D341Med (cell line): ENCODE data around the gene DCLK1.

Source experiments
- DNase-seq: peaks from one replicate; pipeline ENCODE4 v3.0.0; 2012; ENCODE audit warnings: low spot score

Gene DCLK1

DNA sequence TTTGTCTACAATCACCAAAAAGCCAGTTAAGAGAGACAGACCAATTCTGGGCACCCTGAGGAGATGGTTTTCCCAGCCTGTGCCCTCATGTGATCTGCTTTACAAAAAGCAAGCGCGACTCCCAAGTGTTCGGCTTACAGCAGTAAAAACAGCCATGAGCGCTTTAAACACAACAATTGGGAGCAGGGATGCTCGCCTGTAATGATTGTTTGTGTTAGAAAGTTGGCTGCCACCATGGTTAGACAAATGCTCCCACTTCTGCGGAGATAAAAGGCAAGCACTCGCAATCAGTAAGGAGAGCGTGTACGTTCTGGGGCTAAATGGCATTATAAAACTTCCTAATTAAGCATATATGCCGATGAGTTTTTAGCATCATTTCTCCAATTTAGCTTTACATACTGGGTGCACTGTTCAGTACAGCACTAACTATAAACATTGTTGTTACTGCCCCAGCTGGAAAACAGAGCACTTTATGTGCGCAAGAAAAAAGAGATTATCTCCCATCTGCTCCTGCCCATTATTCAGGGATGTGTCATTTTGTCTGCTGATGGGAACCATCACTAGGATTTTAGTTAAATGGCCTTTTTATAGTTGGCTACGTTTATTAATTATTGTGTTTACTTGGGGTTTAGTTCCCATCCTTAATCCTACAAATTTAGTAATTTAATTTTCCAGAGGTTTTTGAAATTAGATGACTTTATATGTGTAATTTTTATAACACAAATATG lies 345.4 kb downstream of the DCLK1 start:
- no peak for DNase-seq

DNA sequence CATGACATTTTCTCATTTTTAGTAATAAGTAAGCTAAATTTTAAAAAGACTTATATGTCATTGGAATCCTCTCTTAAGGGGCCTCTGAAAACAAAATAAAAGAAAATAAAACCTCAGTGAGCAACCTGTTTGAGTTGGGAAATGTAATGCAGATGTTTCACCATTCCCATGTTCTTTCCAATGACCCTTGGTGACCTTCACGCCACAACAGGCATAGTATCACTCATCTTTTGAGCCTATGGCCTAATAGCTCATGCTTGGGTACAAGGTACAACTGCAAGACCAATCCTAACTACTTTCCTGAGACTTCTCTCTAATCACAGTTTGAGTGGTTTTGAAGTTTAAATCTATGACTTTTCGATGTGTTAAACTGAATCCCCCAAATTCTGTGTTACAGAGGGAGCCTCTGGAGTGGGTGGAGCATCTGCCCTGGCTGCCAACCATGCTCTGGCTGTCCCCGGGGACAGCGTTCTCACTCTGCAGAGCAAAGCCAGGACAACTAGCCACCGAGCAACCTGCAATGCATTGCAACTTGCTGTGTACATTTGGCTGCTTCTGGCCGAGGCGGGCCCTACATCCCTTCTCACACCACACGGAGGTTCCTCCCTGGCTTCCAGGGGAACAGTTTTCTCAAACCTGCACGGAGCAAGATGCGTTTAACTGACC lies 346.8 kb downstream of the DCLK1 start:
- no peak for DNase-seq

DNA sequence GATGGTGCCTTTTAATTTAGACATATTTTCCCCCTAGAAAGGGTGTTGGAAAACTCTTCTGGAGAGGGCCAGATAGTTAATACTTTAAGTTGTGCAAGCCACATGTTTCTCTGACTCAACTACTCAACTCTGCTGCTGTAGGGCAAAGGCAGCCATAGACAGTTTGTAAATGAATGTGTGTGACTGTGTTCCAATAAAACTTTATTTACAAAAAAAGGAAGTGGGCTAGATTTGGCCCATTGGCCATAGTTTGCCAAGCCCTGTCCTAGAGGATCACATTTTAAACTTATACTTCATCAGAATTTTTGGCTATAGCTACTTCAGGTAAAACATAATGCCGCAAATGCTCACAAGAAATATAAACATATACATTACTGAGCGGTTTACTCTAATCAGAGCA lies 348.4 kb downstream of the DCLK1 start:
- DNase-seq: no peak

DNA sequence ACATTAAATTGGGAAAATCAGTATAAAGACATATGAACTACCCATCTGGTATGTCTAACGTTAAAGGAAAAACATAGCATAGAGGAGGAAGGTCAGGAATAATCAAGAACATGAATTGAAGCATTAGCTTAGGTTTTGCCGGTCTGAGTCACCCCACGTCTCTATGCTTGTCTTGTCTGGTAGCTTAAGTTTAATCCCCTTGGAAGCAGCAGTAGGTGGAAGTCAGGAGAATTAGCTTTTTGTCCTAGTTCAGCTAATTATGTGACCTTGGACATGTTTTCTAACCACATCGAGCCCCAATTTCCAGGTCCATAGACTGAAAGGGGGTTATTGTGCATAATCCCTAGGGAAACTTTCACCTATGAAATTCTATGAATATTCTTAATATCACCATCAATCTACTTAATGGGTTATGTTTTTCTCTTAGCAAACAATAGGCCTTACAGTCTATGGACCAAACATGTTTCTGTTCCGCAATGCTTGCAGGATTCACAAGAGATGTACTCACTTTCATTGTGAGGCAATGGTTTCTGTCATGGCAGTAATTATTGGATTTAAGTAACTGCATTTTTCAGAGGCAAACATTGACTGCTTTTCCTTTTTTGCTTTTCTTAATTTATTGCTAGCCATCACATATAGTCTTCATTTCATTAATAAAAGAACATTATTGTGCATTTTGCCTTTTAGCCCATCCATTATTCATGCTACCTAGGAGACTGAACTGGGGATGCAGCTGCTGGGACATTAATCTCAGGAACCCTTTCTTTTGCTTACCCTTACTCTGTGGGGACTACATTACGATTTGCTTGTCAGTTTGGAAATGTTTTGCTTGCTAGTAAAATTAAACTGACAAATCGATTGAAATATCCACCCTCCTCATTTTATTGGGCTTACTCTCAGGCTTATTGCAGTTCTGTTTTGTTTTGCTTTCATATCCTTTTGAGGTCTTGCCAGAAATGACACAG lies 349.9 kb downstream of the DCLK1 start:
- no peak for DNase-seq

DNA sequence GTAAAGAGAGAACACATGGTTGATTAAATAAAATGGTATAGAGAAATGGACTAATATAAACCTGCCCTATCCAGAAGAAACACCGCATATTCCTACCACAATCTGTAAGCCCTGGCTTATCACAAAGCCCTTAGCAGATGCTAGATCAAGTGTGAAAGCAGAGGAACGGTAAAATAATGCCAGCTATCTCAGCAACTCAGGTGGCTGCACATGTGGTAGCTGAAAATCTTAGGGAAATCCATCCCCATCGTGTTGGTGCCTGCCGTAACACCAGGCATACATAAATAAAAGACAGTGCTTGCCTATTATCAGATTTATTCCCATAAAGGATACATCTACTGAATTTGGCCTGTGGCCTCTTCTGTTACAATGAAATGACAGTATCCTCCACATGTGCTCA lies 350.6 kb downstream of the DCLK1 start:
- DNase-seq: no peak

DNA sequence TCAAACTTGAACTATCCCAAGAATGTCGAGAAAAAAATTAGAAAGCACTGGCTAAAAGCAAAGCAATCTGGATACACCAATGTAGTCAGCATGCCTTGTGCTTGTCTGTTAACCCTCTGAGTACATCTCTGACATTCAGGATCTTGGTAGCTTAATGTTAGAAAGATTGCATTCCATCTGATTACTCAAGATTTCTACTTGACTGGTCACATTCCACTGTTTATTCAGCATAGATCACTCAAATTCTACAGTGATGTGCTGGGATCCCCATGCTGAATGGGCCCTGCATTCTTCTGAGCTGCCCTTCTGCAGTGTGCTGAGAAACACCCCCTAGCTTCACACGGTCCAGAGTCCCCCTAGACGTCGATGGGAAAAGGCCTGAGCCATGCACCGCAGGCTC lies 359.3 kb downstream of the DCLK1 start:
- no peak for DNase-seq

DNA sequence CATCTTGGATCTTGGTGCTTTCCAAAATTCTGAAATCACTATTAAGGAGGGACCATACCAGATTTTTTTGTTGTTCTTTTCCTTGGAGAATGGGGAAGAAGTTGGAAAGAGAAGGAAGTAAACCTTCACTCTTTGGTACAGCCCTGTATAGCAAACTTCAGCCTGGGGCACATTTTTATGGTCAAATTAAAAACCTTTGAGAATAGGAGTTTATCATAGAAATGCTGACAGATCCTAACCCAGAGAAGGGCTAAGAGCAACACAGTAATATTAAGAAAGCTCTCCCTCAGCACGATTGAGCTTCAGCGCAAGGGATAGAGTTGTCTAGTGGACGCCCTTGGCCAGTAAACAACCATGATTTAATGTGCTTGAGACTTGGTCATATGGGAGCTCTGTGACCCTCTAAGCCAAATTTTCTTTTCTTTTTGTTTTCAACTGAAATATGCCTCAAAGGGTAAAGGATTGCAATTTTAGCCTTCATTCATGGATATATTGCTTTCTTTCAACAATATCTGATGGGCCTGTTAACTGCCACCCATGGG lies 360.4 kb downstream of the DCLK1 start:
- no peak for DNase-seq

DNA sequence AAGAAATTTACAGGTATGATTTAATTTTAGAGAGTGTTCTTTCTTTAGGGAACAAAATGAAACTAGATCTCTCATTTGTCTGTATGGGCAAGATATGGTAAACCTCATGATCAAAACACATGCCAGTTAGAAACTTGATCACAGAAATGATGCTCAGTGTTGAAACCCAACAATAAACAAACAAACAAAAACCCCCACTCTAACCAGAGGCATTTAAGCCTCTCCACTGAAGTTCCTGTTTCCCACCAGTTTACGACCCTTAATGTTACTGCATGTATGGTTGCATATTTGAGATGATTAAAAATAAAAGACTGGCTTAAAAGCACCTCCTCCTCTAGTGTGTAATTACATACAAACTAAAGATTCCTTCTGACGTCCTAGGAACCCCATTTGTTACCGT lies 361.4 kb downstream of the DCLK1 start:
- no peak for DNase-seq

DNA sequence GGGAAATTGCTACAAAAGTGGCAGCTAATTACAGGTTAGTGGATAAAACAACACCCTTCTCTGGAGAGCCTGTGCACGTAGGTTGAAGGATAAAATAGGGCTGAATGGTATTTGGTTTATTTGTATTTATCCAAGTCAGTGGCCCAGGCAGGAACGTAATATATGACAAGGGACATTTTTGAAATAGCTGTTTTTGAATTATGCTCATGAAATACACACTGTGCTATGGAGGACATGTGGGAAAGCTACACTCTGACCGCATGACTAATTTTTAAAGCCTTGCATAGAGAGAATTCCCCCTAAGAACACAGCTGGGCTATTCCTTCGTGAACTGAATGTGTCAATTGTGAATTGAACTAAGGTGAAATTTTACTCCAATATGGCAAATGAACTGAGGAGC lies 362.6 kb downstream of the DCLK1 start:
- no peak for DNase-seq

DNA sequence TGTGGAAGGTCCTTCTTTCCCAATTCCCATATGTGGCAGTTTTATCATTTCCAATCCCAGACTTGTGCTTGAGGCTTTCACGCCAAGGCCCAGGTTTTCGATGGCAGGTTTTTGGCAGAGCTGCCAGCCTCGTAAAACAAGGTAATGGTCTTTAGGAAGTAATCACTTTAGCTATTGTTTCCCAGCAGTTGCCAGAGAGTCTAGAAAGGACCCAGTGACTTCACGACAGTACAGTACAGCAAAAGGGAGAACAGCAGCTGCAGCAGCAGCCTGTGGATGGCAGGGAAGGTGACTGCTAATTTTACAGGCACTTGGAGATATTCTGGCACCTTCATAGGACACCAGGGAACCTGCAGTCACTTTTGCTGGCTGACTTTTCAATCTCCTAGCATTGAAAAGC lies 363.1 kb downstream of the DCLK1 start:
- DNase-seq: no peak

DNA sequence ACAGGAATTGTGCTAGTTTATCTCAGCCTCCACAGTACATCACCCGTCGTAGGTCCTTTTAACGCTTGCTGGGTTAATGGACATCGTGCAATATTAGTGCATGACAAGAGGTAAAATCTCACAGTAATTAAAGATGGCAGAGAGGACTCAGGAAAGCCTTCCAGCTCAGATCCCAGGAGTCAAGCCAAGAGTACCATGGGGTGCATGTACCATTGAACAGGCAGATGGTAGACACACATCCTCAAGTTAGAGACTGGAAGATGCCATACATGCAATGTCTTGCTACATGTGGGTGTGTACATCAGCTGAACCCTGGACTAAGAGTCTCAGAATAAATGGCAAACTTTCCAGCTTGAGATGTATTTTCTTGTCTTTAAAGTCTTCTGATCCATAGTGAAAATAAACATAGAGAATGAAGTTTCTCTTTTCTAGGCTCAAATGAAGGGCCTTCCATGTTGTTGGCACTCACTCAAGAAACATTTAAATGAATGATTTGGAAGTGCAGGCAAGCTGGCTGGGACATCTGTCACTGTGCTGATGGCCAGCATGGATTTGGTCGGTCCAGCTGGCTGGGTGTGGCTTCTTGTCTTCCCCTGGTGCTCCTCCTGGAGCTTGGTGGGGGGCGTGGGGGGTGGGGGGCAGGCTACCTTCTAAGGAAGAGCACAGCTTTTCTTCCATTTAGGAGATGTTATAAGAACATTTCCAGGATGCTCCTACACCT lies 363.8 kb downstream of the DCLK1 start:
- no peak for DNase-seq

DNA sequence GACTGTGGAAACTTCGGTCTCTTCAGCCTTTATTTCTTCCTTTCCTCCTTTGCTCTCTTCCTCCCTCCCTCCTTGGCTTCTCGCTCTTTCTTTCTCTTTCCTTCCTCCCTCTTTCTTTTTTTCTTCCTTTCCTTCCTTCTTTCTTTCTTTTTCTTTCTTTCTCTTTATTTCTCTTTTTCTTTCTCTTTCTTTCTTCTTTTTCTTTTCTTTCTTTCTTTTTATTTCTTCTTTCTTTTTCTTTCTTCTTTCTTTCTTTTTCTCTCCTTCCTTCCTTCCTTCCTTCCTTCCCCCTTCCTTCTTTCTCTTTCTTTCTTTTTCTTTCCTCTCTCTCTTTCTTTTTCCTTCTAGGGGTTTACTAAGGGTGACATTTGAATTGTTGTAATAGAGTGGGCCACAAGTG lies 364.5 kb downstream of the DCLK1 start:
- no peak for DNase-seq

DNA sequence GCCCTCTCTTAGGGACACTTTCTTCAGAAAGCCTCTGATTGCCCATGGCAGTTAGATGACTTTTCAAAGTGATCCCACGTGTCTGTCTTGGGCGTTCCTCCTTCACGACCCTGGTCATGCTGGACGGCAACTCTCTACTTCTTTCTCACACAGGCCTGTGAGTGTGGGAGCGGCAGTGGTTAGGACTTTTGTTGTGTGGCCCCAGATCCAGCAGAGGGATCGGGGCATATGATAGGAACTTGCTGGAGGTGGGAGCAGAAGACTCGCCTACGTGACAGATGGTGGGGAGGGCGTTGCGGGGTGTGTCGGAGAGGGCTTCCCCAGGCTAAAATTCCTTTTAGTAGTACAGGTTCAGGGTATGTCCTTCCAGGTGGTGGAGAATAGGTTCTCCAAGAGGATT lies 365.2 kb downstream of the DCLK1 start:
- no peak for DNase-seq

DNA sequence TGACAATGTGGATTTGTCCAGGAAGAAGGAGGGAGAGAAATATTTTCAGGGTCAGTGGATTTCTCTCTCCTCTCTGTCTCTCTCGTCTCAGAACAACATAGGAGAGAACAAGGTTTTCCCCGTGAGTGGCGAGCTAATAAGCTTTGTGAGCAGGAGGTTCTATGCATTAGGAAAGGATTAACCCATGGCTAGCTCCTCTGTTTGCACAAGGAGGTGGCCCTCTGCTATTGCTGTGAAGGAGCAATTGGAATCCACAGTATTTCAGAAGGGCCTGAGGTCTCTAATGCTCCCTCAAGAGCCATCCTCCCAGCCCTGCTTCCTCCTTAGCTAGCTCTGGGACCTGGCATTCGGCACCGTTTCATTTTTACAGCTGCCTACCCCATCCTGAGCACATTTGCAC lies 365.8 kb downstream of the DCLK1 start:
- no peak for DNase-seq

DNA sequence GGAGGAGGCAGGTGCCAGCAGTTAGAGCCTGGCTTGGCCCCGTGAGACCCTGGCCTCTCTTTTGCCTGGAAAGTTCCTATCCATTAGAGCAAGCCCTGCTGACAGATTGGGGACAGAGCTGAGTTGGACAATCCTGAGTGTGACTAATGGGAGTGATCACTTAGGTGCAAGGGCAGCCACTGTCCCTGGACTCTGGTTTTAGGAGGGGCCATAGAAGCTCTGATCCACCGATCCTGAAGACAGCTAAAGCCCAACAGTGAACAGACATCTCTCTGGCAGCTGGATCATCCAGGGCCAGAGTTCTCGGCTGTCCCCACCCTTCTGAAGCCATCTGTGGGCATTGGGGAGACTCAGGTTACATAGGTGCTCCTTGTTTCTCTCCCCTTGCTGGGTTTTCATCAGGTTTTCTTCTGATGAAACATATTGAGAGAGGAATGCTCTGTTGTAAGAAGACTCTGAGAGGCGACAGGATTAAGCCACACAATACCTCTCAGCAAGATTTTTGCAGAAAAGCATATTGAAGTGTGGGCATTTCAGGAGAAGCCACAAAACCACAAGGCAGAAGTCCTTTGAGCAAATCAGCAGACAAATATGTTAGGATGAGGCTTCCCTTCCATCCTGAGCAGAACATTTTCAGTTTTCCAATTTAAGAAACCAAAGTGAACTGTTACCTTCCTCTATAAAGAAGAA lies 366.7 kb downstream of the DCLK1 start:
- no peak for DNase-seq

DNA sequence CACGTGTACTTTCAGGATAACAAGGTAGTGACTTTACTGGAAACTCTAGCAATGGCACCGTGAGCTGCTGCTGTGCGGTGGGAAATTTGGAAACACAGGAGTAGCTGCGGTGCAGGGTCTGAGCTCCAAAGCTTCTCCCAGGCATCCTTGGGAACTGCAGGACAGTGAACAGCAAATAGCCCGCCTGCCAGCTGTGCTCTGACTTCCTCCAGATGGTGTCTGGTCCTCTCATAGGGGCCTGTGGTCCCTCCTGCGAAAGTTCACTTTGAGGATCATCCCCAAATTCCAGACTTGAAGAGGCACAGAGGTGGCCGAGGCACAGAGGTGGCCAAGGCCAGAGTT lies 367.4 kb downstream of the DCLK1 start:
- DNase-seq: no peak

DNA sequence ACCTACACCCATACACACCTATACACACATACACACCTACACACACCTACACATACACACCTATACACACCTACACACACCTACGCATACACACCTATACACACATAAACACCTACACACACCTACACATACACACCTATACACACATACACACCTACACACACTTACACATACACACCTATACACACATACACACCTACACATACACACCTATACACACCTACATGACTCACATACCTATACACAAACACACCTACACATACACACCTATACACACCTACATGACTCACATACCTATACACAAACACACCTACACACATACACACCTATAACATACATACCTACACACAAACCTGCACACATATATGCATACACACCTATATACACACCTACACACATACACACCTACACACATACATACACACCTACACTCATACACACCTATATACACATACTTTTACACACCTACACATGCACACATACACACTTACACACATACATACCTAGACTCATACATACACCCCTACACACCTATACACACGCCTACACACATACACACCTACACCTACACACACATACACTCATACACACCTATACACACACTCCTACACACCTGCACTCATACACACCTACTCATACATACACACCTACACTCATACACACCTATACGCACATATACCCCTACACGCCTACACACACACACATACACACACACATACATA lies 368.0 kb downstream of the DCLK1 start:
- no peak for DNase-seq

DNA sequence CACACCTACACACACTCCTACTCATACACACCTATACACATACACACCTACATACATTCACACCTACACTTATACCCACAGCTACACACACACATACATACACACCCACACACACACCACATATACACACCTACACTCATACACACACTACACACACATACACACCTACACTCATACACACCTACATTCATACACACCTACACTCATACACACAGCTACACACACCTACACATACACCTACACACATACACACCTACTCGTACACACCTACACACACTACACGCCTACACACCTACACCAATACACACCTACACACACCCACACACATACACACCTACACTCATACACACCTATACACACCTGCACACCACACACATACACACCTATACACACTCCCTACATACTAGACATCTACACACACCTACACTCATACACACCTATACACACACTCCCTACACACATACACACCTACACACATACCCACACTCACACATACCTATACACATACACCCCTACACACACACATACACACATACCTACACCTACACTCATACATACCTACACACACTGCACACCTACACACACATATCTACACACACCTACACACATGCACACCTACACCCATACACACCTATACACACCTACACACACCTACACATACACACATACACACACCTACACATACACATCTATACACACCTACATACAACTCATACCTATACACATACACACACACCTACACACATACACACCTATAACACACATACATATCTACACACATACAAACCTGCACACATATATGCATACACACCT lies 369.5 kb downstream of the DCLK1 start:
- no peak for DNase-seq

DNA sequence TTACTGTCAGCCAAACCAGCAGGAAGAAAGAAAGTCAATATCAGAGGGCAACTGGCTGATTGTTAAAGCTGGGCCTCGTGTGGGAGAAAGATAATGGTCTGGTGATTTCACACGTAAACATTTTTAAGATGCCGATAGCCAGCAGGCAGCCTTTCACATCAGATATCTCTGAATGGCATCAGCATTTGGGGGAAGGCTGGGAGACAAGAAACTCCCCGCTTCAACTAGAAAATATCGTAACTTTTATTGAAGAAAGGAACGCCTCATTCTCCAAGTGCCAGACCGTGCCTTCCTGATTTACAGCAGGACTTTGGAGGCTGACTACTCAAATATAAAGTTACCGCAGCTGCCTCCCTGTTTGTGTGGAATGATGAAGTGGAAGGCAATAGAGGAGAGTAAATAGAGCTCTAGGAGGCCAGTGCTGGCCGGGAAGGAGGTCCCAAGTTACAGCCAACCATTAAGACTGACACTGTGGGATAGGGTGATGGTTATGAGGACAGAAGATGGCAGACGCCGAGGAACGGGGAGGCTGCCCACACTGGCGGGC lies 370.4 kb downstream of the DCLK1 start:
- no peak for DNase-seq

DNA sequence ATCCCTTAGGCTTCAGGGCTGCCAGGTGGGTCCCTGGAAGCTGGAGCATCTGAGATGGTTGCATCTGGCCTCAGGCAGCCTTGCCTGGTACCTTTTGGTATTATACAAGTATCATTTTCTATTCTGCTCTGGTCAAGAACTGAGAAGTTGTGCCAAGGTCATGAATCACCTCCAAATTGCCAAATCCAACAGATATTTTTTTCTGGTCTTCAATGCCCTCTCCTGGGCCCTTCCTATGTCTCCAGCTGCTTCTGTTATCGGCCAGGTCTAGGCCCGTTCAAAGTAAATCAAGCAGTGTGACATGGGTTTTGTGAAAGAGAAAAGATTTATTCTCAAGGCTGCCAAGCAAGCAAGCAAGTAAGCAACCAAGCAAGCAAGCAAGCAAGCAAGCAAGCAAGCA lies 383.6 kb downstream of the DCLK1 start:
- no peak for DNase-seq
